A549 (cell line): ENCODE data around the gene BMP3. TPM values are rescaled to one million over a fixed set of nuclear protein-coding genes. Genes with fewer than 3 reads are reported as not detected.
"Not testable (repeated sequence)": the region's sequence is repeated elsewhere in the genome, so short reads cannot be mapped to it uniquely, and the experiment has no call there.

ENCODE experiments used
- ATAC-seq, 2 experiments: fragments of 200-7000 bp in 1 of 2; fragments of >200 bp in 1 of 2; cut with Nextera tagmentation in 1 of 2; cut with Tn5 transposase in 1 of 2; 3 replicates each; pipeline versions ENCODE4 v1.8.0 to v1.9.1; 2018 to 2020; ENCODE audit warnings: mild to moderate bottlenecking in 1 of 2, moderate library complexity in 1 of 2
- CTCF ChIA-PET: fragments of 300-600 bp; sonication (Branson Sonifier 250); formaldehyde crosslinking; extraction: SDS; loops from one replicate; lab custom pipeline; 2021; ENCODE audit warnings: antibody characterized with exemption, inconsistent platforms; lab: Yijun Ruan, JAX
- POLR2A ChIA-PET: fragments of 350-600 bp; formaldehyde crosslinking; extraction: SDS; loops from one replicate; lab custom pipeline; 2021; ENCODE audit warnings: antibody characterized with exemption, inconsistent platforms; lab: Yijun Ruan, JAX
- DNase-seq, 2 experiments: peaks; one replicate each; pipeline versions ENCODE4 v3.0.0 to v3.0.0-alpha.2; 2011 to 2016; ENCODE audit warnings: low read depth in 1 of 2, low spot score in 1 of 2
- FAIRE-seq: peaks from 2 replicates; lab custom pipeline; 2011; peaks lifted over from hg19 to GRCh38; lab: Jason Lieb, UNC
- H3K27ac ChIP-seq, 2 experiments: fragments of >200 bp; sonication (Bioruptor Twin); formaldehyde crosslinking; 3 replicates each; pipeline ENCODE4 v1.5.1; 2016 to 2017
- H3K4me1 ChIP-seq: fragments of >200 bp; sonication (Bioruptor Twin); formaldehyde crosslinking; 3 replicates; pipeline ENCODE4 v1.6.1; 2016
- H3K4me2 ChIP-seq: fragments of >200 bp; sonication (Bioruptor Twin); formaldehyde crosslinking; 3 replicates; pipeline ENCODE4 v1.6.1; 2016
- H3K4me3 ChIP-seq: fragments of >200 bp; sonication (Bioruptor Twin); formaldehyde crosslinking; 3 replicates; pipeline ENCODE4 v1.5.1; 2016
- H3K9me3 ChIP-seq: fragments of >200 bp; sonication (Bioruptor Twin); formaldehyde crosslinking; 3 replicates; pipeline ENCODE4 v1.6.1; 2016
- ATOH8 ChIP-seq: fragments of 250-450 bp; sonication (Bioruptor Pico); IDR thresholded peaks from 2 replicates; pipeline ENCODE4 v1.5.0; 2020; ENCODE audit warnings: low read depth, mild to moderate bottlenecking, moderate library complexity
- BHLHE40 ChIP-seq: IDR thresholded peaks from 2 replicates; pipeline ENCODE4 v1.6.1; 2012; ENCODE audit warnings: low read depth, low read length, inconsistent platforms
- CBX2 ChIP-seq: fragments of 200-600 bp; sonication (generic); IDR thresholded peaks from 2 replicates; pipeline ENCODE4 v1.6.1; 2016; ENCODE audit warnings: low read depth, mild to moderate bottlenecking, borderline replicate concordance
- EHF ChIP-seq: fragments of 250-450 bp; sonication (Bioruptor Pico); IDR thresholded peaks from 2 replicates; pipeline ENCODE4 v1.5.0; 2020; ENCODE audit warnings: mild to moderate bottlenecking
- HOXA7 ChIP-seq: fragments of 250-450 bp; sonication (Bioruptor Pico); IDR thresholded peaks from 2 replicates; pipeline ENCODE4 v1.5.0; 2020; ENCODE audit warnings: mild to moderate bottlenecking, moderate library complexity
- HOXB5 ChIP-seq: fragments of 250-450 bp; sonication (Bioruptor Pico); IDR thresholded peaks from 2 replicates; pipeline ENCODE4 v1.5.0; 2020; ENCODE audit warnings: mild to moderate bottlenecking, moderate library complexity
- JUN ChIP-seq, 2 experiments: fragments of >200 bp; sonication (Bioruptor Twin); formaldehyde crosslinking; IDR thresholded peaks; 2 replicates in 1 of 2; 3 replicates in 1 of 2; pipeline ENCODE4 v1.6.1; 2016 to 2017
- KDM5A ChIP-seq: fragments of 200-600 bp; sonication (generic); IDR thresholded peaks from 2 replicates; pipeline ENCODE4 v1.6.1; 2016; ENCODE audit warnings: antibody characterized with exemption, mild to moderate bottlenecking
- MAFK ChIP-seq: fragments of 450-650 bp; IDR thresholded peaks from 2 replicates; pipeline ENCODE4 v1.6.1; 2014; ENCODE audit not compliant: partially characterized antibody
- MAZ ChIP-seq: fragments of 150-350 bp; IDR thresholded peaks from 2 replicates; pipeline ENCODE4 v1.6.1; 2014; ENCODE audit warnings: antibody characterized with exemption, low read depth, low read length, borderline replicate concordance
- MYC ChIP-seq: IDR thresholded peaks from 2 replicates; pipeline ENCODE4 v1.6.1; 2012; ENCODE audit warnings: mild to moderate bottlenecking, inconsistent platforms, low read length, improper control_type of control experiment, borderline replicate concordance
- NFE2L2 ChIP-seq: fragments of 150-350 bp; conservative IDR thresholded peaks from 2 replicates; pipeline ENCODE4 v1.6.1; 2014; ENCODE audit warnings: low read length
- NPAS2 ChIP-seq: fragments of 250-450 bp; sonication (Bioruptor Pico); IDR thresholded peaks from 2 replicates; pipeline ENCODE4 v1.8.0; 2022; ENCODE audit warnings: mild to moderate bottlenecking, moderate library complexity, borderline replicate concordance
- NR3C1 ChIP-seq: fragments of >200 bp; sonication (Bioruptor Twin); formaldehyde crosslinking; IDR thresholded peaks from 3 replicates; pipeline ENCODE4 v1.6.1; 2017
- RARB ChIP-seq: fragments of 250-450 bp; sonication (Bioruptor Pico); IDR thresholded peaks from 2 replicates; pipeline ENCODE4 v1.8.0; 2021; ENCODE audit warnings: mild to moderate bottlenecking, moderate library complexity
- RFX5 ChIP-seq: fragments of 450-650 bp; IDR thresholded peaks from 2 replicates; pipeline ENCODE4 v1.7.1; 2014; ENCODE audit warnings: antibody characterized with exemption, mild to moderate bottlenecking, moderate library complexity
- RNF2 ChIP-seq: fragments of 200-600 bp; sonication (generic); IDR thresholded peaks from 2 replicates; pipeline ENCODE4 v1.6.1; 2016; ENCODE audit warnings: low read depth, mild to moderate bottlenecking, antibody characterized with exemption, moderate library complexity, borderline replicate concordance
- SMC3 ChIP-seq: fragments of >200 bp; sonication (Bioruptor Twin); formaldehyde crosslinking; IDR thresholded peaks from 3 replicates; pipeline ENCODE4 v1.6.1; 2018; ENCODE audit warnings: inconsistent platforms
- SREBF2 ChIP-seq: fragments of 450-650 bp; IDR thresholded peaks from 2 replicates; pipeline ENCODE4 v1.6.1; 2014; ENCODE audit warnings: mild to moderate bottlenecking, moderate library complexity
- TFCP2L1 ChIP-seq: fragments of 250-450 bp; sonication (Bioruptor Pico); IDR thresholded peaks from 2 replicates; pipeline ENCODE4 v1.5.0; 2021; ENCODE audit warnings: mild to moderate bottlenecking
- TP53 ChIP-seq: fragments of 250-450 bp; sonication (Bioruptor Pico); IDR thresholded peaks from 2 replicates; pipeline ENCODE4 v1.5.0; 2021; ENCODE audit warnings: mild to moderate bottlenecking, moderate library complexity
- ZC3H11A ChIP-seq: fragments of 450-650 bp; IDR thresholded peaks from 2 replicates; pipeline ENCODE4 v1.6.1; 2014; ENCODE audit warnings: antibody characterized with exemption, mild to moderate bottlenecking
- ZFP36 ChIP-seq: fragments of 450-650 bp; IDR thresholded peaks from 2 replicates; pipeline ENCODE4 v1.6.1; 2014; ENCODE audit warnings: borderline replicate concordance; ENCODE audit not compliant: partially characterized antibody
- WGBS: methylation state at CpG from one replicate; pipeline ENCODE4 v1.1.6; 2017; ENCODE audit errors: missing lambda C conversion rate; 5-methylcytosine and 5-hydroxymethylcytosine counted together
- polyA plus RNA-seq, 4 experiments: library from polyadenylated mRNA; depleted of rRNA in 3 of 4; stranded (reverse); fragments of >200 nt; fragmentation: RNase III in 1 of 4; extraction: RNeasy Plus Mini Kit Qiagen cat#74134 plus additional on column Dnase treatment in 1 of 4; gene quantifications; 2 replicates in 3 of 4; 3 replicates in 1 of 4; pipeline ENCODE4 v1.2.3, GENCODE V29; 2011 to 2017

Gene BMP3
- polyA plus RNA-seq, 2 of the 4 experiments (the other 2 are of a cell fraction), result not detected

- no peaks in the 10 kb centered on the region for H3K9me3 ChIP-seq
- TF ChIP-seq HOXB5 (CRISPR knock-in tag) (no peak), HOXA7 (no peak), MAZ (no peak), JUN (IDR thresholded peaks at IDR 0.05) (no peak), SREBF2 (no peak), CBX2 (no peak), KDM5A (no peak), RARB (CRISPR knock-in tag) (no peak), ZFP36 (no peak), NPAS2 (CRISPR knock-in tag) (no peak), BHLHE40 (no peak), ATOH8 (CRISPR knock-in tag) (no peak), ZC3H11A (no peak), MAFK (no peak), EHF (CRISPR knock-in tag) (no peak), RFX5 (no peak), NFE2L2 (no peak)
- TF ChIP-seq, all 56 proteins: peak for 0
- ChIA-PET POLR2A (no interaction called here), CTCF (interaction anchor here (0.7 kb wide), 1 partner anchor 639 kb away, joined by 3 read pairs; no protein-coding TSS in a partner anchor)
- Histone ChIP-seq H3K4me3 (no peak overlapping the region), H3K4me2 (no peak overlapping the region), H3K4me1 (no peaks in the 10 kb centered on the region), H3K27ac (no peak overlapping the region)
- 3% methylated on average over 2 of the region's 2 CpGs for WGBS
- no peak for FAIRE-seq
- no peak for DNase-seq
- ATAC-seq, result no peak
Observed at GRCh38 chr4:81003597-81004111, 26.9 kb upstream of the BMP3 start.

GRCh38 chr4:81007417-81007816 lies 23.1 kb upstream of the BMP3 start:
- ChIA-PET CTCF (no interaction called here), POLR2A (no interaction called here)
- no peaks in the 10 kb centered on the region for H3K4me1 ChIP-seq
- H3K4me3 ChIP-seq, result no peak overlapping the region
- no peak for FAIRE-seq
- 0% methylated on average over 2 of the region's 2 CpGs for WGBS
- no peak overlapping the region for H3K4me2 ChIP-seq
- DNase-seq, result no peak
- no peaks in the 10 kb centered on the region for H3K9me3 ChIP-seq
- no peak for TF ChIP-seq HOXB5 (CRISPR knock-in tag)
- no peak for TF ChIP-seq BHLHE40
- TF ChIP-seq NPAS2 (CRISPR knock-in tag), result no peak
- no peak for TF ChIP-seq TFCP2L1 (CRISPR knock-in tag)
- TF ChIP-seq TP53 (CRISPR knock-in tag), result no peak
- no peak for TF ChIP-seq MAZ
- TF ChIP-seq NR3C1, result no peak
- no peak for TF ChIP-seq RNF2
- TF ChIP-seq SMC3, result no peak
- no peak for TF ChIP-seq HOXA7
- TF ChIP-seq MYC, result no peak
- H3K27ac ChIP-seq, result no peak overlapping the region
- ATAC-seq, result no peak

- POLR2A ChIA-PET, H3K4me3 ChIP-seq, FAIRE-seq, H3K27ac ChIP-seq, H3K9me3 ChIP-seq, H3K4me2 ChIP-seq, CTCF ChIA-PET, ATAC-seq, DNase-seq, H3K4me1 ChIP-seq: not testable (repeated sequence)
- WGBS, result 7% methylated on average over 2 of the region's 2 CpGs
Observed at GRCh38 chr4:81016566-81016965, 13.9 kb upstream of the BMP3 start.
